Measurements from ENCODE around the gene GNG7.
"Not testable (repeated sequence)": the region's sequence is repeated elsewhere in the genome, so short reads cannot be mapped to it uniquely, and the experiment has no call there.

Gene GNG7

DNA sequence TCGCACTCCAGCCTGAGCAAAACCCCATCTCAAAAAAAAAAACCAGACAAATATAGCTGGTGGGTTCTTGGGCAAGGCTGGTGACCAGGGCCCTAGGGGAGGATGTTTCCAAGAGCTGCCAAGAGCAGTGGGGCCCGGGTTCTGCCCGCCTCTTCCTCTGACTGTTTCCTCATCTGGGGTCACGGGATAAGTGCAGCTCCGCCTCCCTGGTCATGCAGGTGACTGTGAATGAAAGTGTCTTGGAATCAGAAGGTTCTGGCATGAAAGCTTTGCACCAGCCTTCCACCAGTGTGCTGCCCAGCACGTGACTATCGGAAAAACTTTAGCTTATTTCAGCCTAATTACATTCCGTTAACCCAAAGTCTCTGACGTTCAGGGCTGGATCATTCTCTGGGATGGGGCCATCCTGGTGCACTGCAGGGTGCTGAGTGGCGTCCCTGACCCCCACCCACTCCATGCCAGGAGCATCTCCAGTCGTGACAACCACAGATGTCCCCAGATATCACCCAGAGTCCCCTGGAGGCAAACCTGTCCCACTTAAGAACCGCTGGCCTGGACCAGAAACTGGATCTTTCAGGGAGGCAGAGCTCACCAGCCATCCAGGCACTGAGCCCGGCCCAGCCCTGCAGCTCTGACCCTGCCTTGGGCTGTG lies 85.6 kb downstream of the GNG7 start:
- no peak for DNase-seq

DNA sequence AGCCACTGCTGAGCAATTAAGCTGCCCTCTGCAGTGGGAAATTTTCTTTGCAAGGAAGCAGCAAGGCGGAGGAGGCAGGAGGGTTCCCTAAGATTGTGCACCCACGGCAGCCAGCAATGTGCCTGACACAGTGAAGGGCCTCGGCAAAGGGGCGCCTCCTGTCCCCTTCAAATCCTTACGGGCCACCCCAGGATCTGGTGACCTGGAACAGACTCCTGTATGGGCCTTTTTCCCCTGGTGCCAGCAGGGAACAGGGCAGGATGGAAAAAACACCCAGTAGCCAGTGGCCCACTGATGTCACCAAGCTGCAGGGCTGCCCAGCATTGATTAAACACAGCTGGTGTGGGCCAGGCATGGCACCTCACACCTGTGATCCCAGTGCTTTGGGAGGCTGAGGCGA lies 86.7 kb downstream of the GNG7 start:
- no peak for DNase-seq

DNA sequence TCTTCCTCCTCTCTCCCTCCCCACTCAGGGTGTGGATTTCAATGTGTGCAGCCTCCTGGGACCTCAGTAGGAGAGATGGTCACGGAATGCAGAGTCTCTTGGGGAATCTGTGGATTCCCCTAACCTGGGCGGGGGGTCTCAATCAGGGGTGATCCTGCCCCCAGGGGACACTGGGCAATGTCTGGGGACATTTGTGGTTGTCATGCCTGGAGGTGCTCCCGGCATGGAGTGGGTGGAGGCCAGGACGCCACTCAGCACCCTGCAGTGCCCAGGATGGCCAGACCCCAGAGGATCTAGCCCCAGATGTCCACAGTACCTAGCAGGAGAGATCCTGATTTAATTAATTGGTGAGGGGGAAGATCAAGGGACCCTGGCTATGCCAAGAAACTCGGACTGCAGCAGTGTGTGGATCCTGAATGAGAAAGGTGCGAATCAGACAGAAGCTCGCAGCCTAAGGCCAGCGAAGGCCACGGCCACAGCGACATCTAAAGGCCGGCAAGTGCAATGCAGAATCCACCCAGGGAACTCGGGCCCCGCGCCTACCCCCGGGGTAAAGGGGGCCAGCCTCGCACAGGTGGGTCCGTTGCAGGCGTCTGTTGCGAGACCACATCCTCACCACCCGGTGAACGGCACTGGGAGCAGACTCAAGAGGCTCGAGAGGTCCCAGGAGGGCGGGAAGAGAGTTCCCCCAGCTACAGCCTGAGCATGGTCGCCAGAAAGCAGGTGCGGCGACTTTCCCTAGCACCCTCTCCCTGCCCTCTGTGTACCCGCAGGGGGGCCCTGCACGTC lies 88.8 kb downstream of the GNG7 start:
- no peak for DNase-seq

DNA sequence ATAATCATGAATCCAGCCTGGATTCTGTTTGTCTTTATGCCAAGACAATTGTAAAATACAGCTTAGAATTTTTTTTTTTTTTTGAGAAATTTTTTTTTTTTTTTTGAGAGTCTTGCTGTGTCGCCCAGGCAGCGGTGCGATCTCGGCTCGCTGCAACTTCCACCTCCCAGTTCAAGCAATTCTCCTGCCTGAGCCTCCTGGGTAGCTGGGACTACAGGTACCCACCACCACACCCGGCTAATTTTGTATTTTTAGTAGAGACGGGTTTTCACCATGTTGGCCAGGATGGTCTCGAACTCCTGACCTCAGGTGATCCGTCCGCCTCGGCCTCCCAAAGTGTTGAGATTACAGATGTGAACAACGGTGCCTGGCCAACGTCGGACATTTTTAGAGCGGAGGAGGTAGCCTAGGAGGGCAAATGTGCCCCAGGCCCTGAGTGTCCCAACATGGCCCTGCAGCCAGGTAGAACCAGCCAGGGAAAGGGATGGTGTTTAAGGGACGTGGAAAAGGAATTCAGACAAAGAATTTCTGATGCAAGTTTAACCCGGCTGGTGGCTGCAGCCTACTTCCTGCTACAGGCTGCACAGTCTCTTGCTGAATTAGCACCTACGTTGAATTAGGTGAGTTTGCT lies 89.8 kb downstream of the GNG7 start:
- no peak for DNase-seq

DNA sequence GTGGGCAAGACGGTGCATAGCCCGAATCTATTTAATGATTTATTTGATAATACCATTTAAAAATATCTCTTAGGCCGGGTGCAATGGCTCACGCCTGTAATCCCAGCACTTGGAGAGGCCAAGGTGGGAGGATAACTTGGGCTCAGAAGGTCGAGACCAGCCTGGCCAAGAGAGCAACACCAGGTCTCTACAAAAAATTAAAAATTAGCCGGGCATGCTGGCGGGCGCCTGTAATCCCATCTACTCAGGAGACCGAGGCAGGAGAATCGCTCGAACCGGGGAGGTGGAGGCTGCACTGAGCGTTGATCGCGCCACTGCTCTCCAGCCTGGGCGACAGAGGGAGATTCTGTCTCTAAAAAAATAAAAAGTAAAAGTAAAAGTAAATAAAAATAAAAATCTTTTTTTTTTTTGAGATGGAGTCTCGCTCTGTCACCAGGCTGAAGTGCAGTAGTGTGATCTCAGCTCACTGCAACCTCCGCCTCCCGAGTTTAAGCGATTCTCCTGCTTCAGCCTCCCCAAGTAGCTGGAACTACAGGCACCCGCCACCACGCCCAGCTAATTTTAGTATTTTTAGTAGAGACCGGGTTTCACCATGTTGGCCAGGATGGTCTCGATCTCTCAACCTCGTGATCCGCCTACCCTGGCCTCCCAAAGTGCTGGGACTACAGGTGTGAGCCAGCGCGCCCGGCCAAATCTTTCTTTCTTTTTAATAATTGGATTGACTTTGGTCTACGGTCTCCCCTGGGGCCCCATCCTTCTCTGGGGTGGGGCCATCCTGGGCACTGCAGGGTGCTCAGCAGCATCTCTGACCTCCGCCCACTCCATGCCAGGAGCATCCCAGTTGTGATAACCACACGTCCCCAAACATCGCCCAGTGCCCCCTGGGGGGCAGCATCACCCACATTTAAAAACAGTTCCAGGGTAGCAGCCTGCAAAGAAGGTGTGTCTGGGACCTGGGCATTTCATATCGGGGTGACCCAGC lies 90.7 kb downstream of the GNG7 start:
- DNase-seq, result no peak

DNA sequence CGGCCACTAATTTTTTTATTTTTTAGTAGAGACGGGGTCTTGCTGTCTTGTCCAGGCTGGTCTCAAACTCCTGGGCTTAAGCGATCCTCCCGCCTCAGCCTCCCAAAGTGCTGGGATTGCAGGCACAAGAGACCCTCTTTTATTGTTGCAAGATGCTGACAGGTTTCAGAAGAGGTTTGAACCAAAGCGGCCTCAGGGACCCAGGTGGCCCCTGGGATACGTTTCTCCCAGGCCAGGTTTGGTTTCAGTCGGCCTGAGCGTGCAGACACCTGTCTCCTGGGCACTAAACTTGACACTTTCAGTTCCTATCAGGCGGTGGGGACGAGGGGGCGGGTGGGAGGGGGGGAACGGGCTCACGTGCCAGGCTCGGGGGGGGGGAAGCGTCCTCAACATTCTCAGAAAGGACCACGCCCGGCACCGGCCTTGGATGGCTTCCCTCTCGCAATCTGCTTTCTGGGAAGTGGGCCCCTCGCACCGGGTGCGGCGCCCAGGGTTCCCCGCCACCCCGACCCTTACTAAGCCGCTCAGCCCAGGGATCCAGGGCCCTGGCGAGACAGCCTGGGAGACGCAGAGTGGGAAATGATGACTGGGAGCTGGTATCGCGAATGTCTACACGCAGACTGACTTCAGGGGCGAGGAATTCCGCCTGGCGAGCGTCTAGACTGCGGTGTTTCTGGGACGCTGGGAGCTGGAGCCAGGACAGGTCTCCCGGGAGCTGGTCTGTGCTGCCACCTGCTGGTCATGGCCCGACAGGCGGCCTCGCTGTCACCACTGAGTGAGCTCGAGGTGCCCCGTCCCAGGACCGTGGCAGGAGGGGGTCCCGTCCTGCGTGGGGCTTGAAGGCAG lies 91.6 kb downstream of the GNG7 start:
- peak; percentile 94 for DNase-seq

DNA sequence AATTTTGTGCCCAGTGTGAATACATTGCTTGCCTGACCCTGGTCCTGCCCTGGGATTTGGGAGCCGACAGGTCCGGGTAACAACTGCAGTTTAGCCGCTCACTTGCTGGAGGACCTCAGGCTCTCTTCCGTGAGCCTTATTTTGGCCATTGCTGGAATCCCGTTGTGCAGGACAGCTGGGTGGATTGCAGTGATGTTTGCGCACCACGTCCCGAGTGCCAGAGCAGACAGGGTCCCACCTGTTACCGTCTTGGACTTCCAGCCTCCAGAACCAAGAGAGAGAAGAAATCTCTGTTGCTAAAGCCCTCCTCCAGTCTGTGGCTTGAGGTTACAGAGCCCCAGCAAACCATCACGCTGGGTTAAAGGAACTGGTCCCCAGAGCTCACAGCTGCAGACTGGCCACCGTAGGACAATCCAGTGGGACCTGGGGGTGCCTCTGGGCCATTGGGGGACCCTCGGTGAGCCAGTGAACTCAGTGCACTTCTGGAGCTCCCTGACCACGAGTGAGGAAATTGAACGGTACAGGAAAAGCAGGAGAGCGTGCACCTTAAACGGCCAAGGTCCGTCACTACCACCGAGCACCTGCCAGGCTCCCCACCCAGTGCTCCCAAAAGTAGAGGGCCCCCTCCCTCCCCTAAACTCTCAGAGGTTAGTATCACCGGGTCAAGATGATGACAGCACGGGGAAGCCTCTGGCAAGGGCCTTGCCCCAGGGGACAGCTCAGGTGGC lies 92.9 kb downstream of the GNG7 start:
- DNase-seq, result no peak

DNA sequence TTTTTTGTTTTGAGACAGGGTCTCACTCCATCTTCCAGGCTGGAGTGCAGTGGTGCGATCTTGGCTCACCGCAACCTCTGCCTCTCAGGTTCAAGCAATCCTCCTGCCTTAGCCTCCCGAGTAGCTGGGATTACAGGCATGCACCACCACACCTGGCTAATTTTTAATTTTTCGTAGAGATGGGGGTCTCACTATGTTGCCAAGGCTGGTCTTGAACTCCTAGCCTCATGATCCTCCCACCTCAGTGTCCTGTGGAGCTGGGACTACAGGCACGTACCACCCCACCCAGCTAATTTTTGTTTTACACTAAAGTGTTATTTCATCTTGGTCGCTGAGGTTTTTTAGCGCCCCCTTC lies 93.5 kb downstream of the GNG7 start:
- not testable (repeated sequence) for DNase-seq

DNA sequence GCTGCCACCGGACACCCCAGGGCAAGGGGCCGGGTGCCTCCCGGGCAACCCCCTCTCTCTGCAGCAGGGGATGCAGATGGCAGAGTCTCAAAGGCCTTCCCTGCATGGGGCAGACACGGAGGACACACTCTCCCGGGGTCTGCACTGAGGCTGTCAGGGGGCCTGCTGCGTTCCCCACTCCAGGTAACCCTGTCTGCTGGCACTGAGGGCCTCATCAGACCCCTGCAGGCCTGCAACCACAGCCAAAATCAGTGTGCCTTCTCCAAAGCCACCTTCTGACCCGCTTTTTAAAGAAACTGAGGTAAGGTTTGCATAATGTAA lies 93.9 kb downstream of the GNG7 start:
- no peak for DNase-seq

DNA sequence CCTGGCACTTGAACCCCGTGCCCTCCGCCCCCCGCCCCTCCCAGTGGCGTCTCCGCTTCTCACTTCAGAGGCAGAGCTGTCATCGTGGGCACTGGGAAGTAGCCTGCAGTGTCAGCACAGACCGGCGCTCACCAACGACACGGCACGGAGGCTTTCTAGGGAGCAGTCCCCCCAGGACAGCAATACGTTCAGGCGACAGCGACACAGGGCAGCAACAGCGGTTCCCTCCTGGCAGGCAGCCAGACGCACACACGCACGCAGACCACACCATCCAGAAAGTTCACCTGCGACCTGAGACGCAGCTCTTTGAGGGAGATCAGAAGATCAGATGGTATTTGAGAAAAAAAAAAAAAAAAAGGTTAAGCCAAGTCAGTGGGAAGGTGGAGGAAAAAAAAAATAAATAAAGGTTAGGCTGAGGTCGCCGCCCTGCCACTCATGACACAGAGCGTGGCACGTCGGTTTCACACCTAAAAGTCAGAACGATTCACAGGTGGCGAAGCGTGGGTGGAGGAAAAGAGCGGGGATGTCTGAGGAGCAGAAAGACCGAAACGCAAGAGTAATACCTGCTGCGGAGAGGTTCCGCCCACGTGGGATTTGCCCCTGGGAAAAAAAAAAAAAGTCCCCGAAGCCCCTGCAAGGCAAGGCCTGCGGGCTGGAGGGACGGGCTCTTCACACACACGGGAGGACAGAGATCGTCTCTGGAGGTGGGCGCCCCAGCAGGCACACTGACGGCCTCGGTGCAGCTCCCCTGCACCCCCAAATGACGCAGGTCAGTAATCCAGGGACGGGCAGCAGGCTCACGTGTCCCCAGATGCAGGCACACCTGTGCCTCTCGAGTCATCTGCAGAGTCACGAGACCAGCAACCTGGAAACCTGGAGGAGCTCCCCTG lies 94.5 kb downstream of the GNG7 start:
- no peak for DNase-seq

DNA sequence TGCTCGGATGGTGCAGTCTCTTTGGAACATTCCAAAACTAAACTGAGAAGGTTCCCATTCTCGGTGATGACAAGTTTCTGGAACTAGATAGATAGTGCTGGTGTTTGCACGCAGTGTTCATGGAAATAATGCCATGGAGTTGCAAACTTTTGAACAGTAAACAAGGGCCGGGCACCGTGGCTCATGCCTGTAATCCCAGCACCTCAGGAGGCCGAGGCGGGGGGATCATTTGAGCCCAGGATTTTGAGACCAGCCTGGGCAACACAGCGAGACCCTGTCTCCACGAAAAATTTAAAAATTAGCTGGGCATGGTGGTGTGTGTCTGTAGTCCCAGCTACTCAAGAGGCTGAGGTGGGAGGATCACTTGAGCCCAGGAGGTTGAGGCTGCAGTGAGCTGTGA lies 95.7 kb downstream of the GNG7 start:
- not testable (repeated sequence) for DNase-seq

DNA sequence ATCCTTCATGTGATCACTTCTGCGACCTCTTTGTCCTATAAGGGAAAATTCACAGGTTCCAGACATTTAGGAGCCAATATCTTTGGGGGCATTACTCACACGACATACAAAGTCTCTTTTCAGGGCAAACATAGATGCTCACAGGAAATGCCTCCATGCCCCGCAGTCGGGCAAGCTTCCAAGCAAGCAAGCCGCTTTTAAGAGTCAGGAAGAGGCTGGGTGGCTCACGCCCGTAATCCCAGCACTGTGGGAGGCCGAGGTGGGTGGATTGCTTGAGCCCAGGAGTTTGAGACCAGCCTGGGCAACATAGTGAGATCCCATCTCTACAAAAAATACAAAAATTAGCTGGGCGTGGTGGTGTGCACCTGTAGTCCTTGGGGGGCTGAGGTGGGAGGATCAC lies 96.6 kb downstream of the GNG7 start:
- DNase-seq, result not testable (repeated sequence)

DNA sequence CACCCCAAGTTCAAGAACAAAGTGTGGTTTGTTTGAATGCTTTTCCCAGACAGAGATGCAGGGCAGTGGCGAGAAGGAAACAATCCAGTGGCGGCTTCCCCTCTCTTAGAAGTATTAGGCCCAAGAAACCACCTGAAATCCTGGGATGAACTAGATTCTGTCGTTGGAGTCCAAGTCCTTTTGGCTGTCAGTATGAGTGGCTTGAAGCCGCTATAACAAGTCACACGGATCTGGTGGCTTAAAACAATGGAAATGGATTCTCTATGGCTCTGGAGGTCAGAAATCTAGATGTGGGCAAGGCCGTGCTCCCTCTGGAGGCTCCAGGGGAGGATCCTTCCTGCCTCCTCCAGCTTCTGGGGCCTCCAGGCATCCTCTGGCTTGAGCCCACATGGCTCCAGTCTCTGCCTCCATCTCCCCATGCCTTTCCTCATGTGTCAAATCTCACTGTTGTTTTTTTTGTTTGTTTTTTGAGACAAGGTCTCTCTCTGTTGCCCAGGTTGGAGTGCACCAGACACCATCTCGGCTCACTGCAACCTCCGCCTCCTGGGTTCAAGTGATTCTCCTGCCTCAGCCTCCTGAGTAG lies 97.7 kb downstream of the GNG7 start:
- no peak for DNase-seq

DNA sequence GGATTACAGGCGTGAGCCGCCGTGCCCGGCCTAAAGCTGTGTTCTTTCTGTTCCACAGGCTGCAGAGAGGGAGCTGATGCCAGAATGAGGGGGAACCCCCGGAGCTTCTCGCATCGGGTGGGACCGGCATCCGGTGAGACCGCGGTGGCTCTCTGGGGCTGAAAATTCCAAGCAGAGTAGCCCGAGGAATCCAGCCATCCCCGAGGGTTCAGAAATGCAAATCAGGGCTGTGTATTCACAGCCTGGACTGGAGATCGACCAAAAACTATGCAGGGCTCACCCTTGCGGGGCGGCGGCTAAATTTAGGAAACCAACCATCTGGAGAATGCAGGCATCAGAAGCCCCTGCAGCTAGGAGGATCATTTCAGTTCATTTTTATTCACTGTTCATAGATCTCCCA lies 99.2 kb downstream of the GNG7 start:
- no peak for DNase-seq

DNA sequence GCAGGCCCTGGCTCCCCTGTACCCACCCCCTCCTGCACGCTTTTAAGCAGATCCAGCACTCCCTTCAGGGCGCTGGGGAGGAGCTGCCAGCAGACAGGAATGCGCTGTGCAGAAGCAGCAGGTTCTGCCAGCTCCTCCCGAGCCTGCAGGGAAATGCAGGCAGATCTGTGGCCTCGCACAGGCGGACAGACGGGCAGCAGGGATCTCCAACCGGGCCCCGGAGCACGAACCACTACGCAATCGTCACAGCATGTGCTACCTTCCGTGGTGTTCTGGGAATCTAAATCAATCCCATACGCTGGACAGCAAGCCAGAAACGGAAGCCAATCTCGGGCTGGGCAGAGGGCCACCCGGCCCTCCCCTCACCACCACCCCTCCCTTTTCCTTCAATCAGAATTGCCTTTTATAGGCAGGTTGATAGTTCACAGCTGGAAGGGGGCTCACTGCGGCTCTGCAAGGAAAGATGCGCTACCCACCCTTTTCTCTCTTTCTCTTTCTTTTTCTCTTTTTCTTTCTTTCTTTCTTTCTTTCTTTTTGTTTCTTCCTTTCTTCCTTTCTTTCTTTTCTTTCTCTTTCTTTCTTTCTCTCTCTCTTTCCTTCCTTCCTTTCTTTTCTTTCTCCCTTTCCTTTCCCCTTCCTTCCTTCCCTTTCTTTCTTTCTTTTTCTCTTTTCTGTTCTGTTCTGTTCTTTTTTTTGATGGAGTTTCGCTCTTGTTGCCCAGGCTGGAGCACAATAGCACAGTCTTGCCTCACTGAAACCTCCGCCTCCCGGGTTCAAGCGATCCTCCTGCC lies 99.9 kb downstream of the GNG7 start:
- peak; percentile 85 for DNase-seq

DNA sequence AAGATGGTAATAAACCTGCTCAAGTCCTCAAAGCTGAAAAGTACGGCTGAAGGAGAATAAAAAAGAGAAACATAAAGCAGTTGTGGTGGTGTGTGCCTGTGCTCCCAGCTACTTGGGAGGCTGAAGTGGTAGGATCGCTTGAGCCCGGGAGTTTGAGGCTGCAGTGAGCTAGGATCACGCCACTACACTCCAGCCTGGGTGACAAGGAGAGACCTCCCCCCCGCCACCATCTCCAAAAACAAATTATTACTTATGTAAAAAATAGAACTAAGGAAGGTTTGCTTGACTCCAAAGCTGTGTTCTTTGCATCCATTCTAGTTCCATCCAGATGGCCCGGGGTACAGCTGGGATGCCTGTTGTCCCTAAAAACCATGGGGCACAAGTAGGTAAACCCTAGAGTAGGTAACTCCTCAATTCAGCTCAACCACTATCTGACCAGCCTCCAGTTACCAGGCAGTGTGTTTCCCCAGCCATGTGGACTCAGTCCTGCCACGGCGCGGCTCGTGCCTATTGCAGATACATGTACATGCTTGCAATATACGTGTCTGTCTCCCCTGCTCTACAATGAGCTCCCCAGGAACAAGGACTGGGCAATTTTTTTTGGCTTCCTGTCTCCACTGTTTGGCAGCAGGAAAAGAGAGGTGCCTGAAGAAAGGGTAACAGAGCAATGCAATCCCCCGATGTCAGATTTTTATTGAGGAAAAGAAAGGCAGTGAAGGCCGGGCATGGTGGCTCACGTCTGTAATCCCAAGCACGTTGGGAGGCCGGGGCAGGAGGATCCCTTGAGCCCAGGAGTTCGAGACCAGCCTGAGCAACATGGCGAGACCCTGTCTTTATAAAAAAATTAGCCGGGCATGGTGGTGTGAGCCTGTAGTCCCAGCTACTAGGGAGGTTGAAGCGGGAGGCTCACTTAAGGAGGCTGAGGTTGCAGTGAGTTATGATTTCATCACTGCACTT lies 101.3 kb downstream of the GNG7 start:
- no peak for DNase-seq

DNA sequence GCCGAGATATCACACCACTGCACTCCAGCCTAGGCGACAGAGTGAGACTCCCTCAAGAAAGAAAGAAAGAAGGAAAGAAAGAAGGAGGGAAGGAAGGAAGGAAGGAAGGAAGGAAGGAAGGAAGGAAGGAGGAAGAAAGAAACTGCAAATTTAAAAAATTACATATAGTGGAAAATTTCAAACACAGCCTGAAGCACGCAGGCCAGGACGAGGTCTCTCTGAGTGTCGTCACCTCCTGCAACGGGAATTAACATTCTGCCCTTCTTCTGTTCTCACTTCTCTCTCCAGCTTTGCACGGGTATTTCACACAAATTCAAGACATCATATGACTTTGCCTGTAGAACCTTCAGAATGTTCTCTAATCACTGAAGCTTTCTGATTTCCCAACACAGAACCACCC lies 108.2 kb downstream of the GNG7 start:
- DNase-seq, result no peak

DNA sequence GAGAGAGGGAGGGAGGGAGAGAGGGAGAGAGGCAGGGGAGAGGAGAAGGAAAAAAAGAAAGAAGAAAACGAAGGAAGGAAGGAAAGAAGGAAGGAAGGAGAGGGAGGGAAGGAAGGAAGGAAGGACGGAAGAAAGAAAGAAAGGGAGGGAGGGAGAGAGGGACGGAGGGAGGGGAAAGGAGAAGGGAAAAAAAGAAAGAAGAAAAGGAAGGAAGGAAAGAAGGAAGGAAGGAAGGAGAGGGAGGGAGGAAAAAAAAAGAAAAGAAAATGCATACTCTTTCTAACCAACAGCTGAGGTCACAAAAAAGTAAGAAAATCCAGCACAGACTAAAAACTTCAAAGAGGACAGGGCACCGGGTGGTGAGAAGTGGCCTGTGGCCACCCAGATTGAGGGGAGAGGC lies 109.7 kb downstream of the GNG7 start:
- DNase-seq, result no peak
